B cell (primary cell): ENCODE data around the gene NPEPPS. TPM values are rescaled to one million over a fixed set of nuclear protein-coding genes. Genes with fewer than 3 reads are reported as not detected.

Experiments
- ATAC-seq: fragments of 200-7000 bp; cut with Tn5 transposase; one replicate; pipeline ENCODE4 v1.10.0; 2021; ENCODE audit warnings: low read depth, mild to moderate bottlenecking, moderate number of reproducible peaks, moderate library complexity
- CTCF ChIA-PET: fragments of 350-600 bp; sonication (Branson Sonifier 250); formaldehyde crosslinking; loops from one replicate; lab custom pipeline; 2021; ENCODE audit warnings: antibody characterized with exemption, inconsistent platforms; lab: Charles Lee
- POLR2A ChIA-PET: fragments of 350-600 bp; sonication (Branson Sonifier 250); formaldehyde crosslinking; loops from one replicate; lab custom pipeline; 2021; ENCODE audit warnings: antibody characterized with exemption; lab: Charles Lee
- DNase-seq: peaks from one replicate; pipeline ENCODE4 v3.0.0; 2013
- H2AFZ ChIP-seq: 2 replicates; pipeline ENCODE4 v1.6.1; 2012; ENCODE audit warnings: mild to moderate bottlenecking, low read depth, low read length; ENCODE audit not compliant: insufficient read depth, poor library complexity, severe bottlenecking
- H3K27ac ChIP-seq, 2 donors: 1 replicate in 1 of 2; 2 replicates in 1 of 2; pipeline ENCODE4 v1.5.1; 2012 to 2013; ENCODE audit warnings: low read length in 2 of 2, mild to moderate bottlenecking in 2 of 2, moderate library complexity in 1 of 2
- H3K27me3 ChIP-seq, 4 experiments: fragments of 200-600 bp in 1 of 4; sonication (generic) in 1 of 4; replicated peaks in 1 of 4; 1 replicate in 2 of 4; 2 replicates in 2 of 4; pipeline versions ENCODE4 v1.6.1 to v1.7.0; 2013 to 2016; ENCODE audit warnings: low read length in 3 of 4, mild to moderate bottlenecking in 2 of 4, mixed read lengths in 1 of 4, moderate library complexity in 1 of 4; ENCODE audit not compliant: insufficient read depth in 4 of 4, control insufficient read depth in 3 of 4; ENCODE audit errors: control extremely low read depth in 1 of 4
- H3K36me3 ChIP-seq, 2 experiments: replicated peaks in 1 of 2; 1 replicate in 1 of 2; 2 replicates in 1 of 2; pipeline versions ENCODE4 v1.6.1 to v1.7.1; 2013; ENCODE audit warnings: low read length in 1 of 2; ENCODE audit not compliant: insufficient read depth in 2 of 2, control insufficient read depth in 1 of 2; ENCODE audit errors: control extremely low read depth in 1 of 2, extremely low read depth in 1 of 2
- H3K4me1 ChIP-seq, 2 donors: fragments of 200-600 bp in 1 of 2; sonication (generic) in 1 of 2; 1 replicate in 1 of 2; 2 replicates in 1 of 2; pipeline versions ENCODE4 v1.5.1 to v1.6.1; 2013 to 2017; ENCODE audit warnings: low read length in 2 of 2; ENCODE audit not compliant: control insufficient read depth in 2 of 2, insufficient read depth in 2 of 2
- H3K4me2 ChIP-seq: replicated peaks from 2 replicates; pipeline ENCODE3; 2012; ENCODE audit warnings: mild to moderate bottlenecking, low read depth, low read length; ENCODE audit not compliant: poor library complexity, severe bottlenecking
- H3K4me3 ChIP-seq, 5 experiments: fragments of 200-600 bp in 1 of 5; sonication (generic) in 1 of 5; 1 replicate in 3 of 5; 2 replicates in 2 of 5; pipeline versions ENCODE4 v1.5.1 to v1.7.0; 2011 to 2016; ENCODE audit warnings: low read length in 4 of 5, mild to moderate bottlenecking in 4 of 5, low read depth in 2 of 5, control low read depth in 1 of 5, moderate library complexity in 1 of 5; ENCODE audit not compliant: insufficient read depth in 1 of 5; ENCODE audit errors: control extremely low read depth in 1 of 5, extremely low read depth in 1 of 5
- H3K79me2 ChIP-seq: fragments of 200-600 bp; sonication (generic); one replicate; pipeline ENCODE4 v1.6.0; 2016; ENCODE audit warnings: low read length; ENCODE audit not compliant: control insufficient read depth, insufficient read depth
- H3K9ac ChIP-seq: fragments of 200-600 bp; sonication (generic); 2 replicates; pipeline ENCODE4 v1.6.1; 2017; ENCODE audit warnings: mild to moderate bottlenecking, low read length, moderate library complexity
- H3K9me3 ChIP-seq, 3 donors: one replicate each; pipeline versions ENCODE4 v1.6.1 to v1.7.1; 2013; ENCODE audit warnings: low read length in 2 of 3; ENCODE audit not compliant: control insufficient read depth in 2 of 3, insufficient read depth in 1 of 3; ENCODE audit errors: control extremely low read depth in 1 of 3
- H4K20me1 ChIP-seq: 2 replicates; pipeline ENCODE4 v1.6.0; 2012; ENCODE audit warnings: mild to moderate bottlenecking, low read length; ENCODE audit not compliant: insufficient read depth, control insufficient read depth, poor library complexity, severe bottlenecking
- H3K27ac Mint-ChIP-seq: one replicate; pipeline ENCODE4 v1.8.0; 2021; ENCODE audit warnings: mixed read lengths
- H3K27me3 Mint-ChIP-seq: one replicate; pipeline ENCODE4 v1.8.0; 2021; ENCODE audit warnings: mixed read lengths
- H3K4me1 Mint-ChIP-seq: one replicate; pipeline ENCODE4 v1.8.0; 2021; ENCODE audit warnings: mixed read lengths
- H3K4me3 Mint-ChIP-seq: one replicate; pipeline ENCODE4 v1.8.0; 2021; ENCODE audit warnings: mixed read lengths
- H3K9me3 Mint-ChIP-seq: one replicate; pipeline ENCODE4 v1.8.0; 2022; ENCODE audit warnings: mixed read lengths; ENCODE audit not compliant: insufficient read depth
- EZH2 ChIP-seq: IDR thresholded peaks from 2 replicates; pipeline ENCODE4 v1.6.1; 2012; ENCODE audit warnings: borderline replicate concordance, low read depth, mild to moderate bottlenecking, moderate library complexity, low read length; ENCODE audit not compliant: insufficient read depth, poor library complexity, severe bottlenecking
- WGBS: methylation state at CpG from one replicate; pipeline ENCODE4 v1.1.5; 2013; ENCODE audit warnings: missing lambda C conversion rate; ENCODE audit not compliant: insufficient coverage; 5-methylcytosine and 5-hydroxymethylcytosine counted together
- intact Hi-C: fragments of 100-400 bp; cut with micrococcal nuclease; formaldehyde crosslinking; loops from one replicate; pipeline ENCODE4 v1.10.0; 2022
- polyA plus RNA-seq: library from polyadenylated mRNA; depleted of rRNA; stranded (reverse); fragments of >200 nt; gene quantifications from 2 replicates; pipeline ENCODE4 v1.2.3, GENCODE V29; 2012
- total RNA-seq, 2 donors: library from RNA; stranded (reverse); fragments of 120-200 nt in 1 of 2; gene quantifications; 1 replicate in 1 of 2; 2 replicates in 1 of 2; pipeline versions ENCODE4 v1.2.3 to v1.2.4, GENCODE V29; 2013 to 2022
- TF ChIP-seq, protein P1 (sequence below): fragments of 200-600 bp; IDR thresholded peaks from one replicate; pipeline ENCODE4 v1.8.0; 2022; ENCODE audit warnings: antibody characterized with exemption, mild to moderate bottlenecking

Gene NPEPPS
- total and polyA plus RNA-seq, 2 donors (not counting 1 experiment from before 2014, with no cell fraction given) = 47.8 to 160 TPM

DNA sequence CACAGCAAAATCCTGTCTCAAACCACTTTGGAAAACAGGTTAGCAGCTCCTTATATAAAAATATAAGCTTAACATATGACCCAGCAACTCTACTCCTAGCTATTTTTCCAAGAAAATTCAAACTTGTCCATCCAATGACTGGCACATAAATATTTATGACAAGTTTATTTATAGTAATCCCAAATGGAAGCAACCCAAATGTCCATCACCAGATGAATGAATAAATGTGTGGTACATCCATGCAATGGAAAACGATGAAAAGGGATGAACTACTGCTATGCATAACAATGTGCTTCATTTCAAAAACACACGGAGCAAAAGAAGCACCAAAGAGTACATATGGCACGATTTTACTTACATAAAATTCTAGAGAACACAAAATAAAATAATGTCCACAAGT lies 109.2 kb downstream of the NPEPPS start:
- CTCF ChIA-PET = no interaction called here
- H3K27me3 Mint-ChIP-seq = no peaks in the 10 kb centered on the region
- Histone ChIP-seq H3K36me3 (no peaks in the 10 kb centered on the region), H3K9me3 (no peaks in the 10 kb centered on the region), H3K9ac (no peak overlapping the region), H3K79me2 (no peaks in the 10 kb centered on the region), H3K4me2 (no peak overlapping the region), H3K27ac (no peak overlapping the region), H4K20me1 (no peaks in the 10 kb centered on the region), H2AFZ (no peak overlapping the region), H3K4me3 (no peak overlapping the region), H3K4me1 (peaks cover 3 to 4% of the 10 kb centered on the region in 2 donors), H3K27me3 (no peaks in the 10 kb centered on the region)
- H3K27ac Mint-ChIP-seq = no peak overlapping the region
- no peaks in the 10 kb centered on the region for H3K9me3 Mint-ChIP-seq
- DNase-seq = no peak
- intact Hi-C loops = no loop called here
- peaks cover 11% of the 10 kb centered on the region for H3K4me1 Mint-ChIP-seq
- WGBS = no CpG with 5 or more reads among the region's 3 CpGs
- POLR2A ChIA-PET = interaction anchor here (0.6 kb wide), 1 partner anchor 1707 kb away, joined by 3 read pairs; no protein-coding TSS in a partner anchor
- TF ChIP-seq EZH2 = no peak
- TF ChIP-seq, protein P1, sequence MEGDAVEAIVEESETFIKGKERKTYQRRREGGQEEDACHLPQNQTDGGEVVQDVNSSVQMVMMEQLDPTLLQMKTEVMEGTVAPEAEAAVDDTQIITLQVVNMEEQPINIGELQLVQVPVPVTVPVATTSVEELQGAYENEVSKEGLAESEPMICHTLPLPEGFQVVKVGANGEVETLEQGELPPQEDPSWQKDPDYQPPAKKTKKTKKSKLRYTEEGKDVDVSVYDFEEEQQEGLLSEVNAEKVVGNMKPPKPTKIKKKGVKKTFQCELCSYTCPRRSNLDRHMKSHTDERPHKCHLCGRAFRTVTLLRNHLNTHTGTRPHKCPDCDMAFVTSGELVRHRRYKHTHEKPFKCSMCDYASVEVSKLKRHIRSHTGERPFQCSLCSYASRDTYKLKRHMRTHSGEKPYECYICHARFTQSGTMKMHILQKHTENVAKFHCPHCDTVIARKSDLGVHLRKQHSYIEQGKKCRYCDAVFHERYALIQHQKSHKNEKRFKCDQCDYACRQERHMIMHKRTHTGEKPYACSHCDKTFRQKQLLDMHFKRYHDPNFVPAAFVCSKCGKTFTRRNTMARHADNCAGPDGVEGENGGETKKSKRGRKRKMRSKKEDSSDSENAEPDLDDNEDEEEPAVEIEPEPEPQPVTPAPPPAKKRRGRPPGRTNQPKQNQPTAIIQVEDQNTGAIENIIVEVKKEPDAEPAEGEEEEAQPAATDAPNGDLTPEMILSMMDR = no peak
- H3K4me3 Mint-ChIP-seq = no peak overlapping the region
- no peak for ATAC-seq

DNA sequence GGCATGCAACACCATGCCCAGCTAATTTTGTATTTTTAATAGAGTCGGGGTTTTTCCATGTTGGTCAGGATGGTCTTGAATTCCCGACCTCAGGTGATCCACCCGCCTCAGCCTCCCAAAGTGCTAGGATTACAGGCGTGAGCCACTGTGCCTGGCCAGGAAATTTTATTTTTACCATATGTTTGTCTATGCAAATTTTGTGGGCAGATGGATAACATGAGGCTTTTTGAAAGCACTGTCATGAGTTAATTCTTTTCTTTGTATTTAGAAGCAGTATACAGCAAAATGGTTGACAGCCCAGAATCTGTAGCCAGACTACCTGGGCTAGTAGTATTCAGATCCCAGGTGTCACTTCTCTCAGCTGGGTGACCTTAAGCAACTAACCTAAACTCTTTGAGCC lies 110.3 kb downstream of the NPEPPS start:
- Histone ChIP-seq H3K79me2 (no peaks in the 10 kb centered on the region), H3K9me3 (no peaks in the 10 kb centered on the region), H4K20me1 (no peaks in the 10 kb centered on the region), H3K36me3 (no peaks in the 10 kb centered on the region), H3K4me3 (no peak overlapping the region), H3K27me3 (no peaks in the 10 kb centered on the region), H3K4me1 (peaks cover 3 to 4% of the 10 kb centered on the region in 2 donors), H3K9ac (no peak overlapping the region), H3K4me2 (no peak overlapping the region), H2AFZ (no peak overlapping the region), H3K27ac (no peak overlapping the region)
- TF ChIP-seq EZH2 = no peak
- TF ChIP-seq, protein P1 = no peak
- POLR2A ChIA-PET = no interaction called here
- Mint-ChIP-seq H3K9me3 (no peaks in the 10 kb centered on the region), H3K4me1 (peaks cover 11% of the 10 kb centered on the region), H3K4me3 (no peak overlapping the region), H3K27ac (no peak overlapping the region), H3K27me3 (no peaks in the 10 kb centered on the region)
- ATAC-seq (no peak), DNase-seq (no peak)
- CTCF ChIA-PET = no interaction called here
- intact Hi-C loops = no loop called here
- 100% methylated on average over 3 of the region's 4 CpGs for WGBS
